Measurements from ENCODE around the gene LIMS2.

DNA sequence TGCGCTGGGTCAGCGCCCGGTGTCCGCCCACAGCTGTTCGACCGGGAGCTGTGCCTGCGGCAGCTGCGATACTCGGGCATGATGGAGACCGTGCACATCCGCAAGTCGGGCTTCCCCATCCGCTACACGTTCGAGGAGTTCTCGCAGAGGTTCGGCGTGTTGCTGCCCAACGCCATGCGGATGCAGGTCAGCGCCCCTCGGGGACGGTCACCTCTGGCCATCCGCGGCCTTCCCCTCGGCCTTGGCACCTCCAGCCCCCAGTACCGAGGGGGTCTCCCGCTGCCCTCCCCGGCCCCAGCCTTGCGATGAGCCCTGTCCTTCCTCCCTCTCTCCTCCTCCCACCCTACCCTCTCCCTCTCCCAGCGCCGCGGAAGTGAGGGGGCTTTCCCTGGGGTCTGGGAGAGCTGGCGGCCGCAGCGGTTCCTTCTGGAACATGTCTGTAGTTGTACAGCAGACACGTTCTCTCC is 82.5 kb downstream of the LIMS2 start:
- TF ChIP-seq EZH2phosphoT487 (IDR thresholded peaks at IDR 0.05; ENCODE audit: borderline replicate concordance, low read depth, low read length), result no peak
- TF ChIP-seq, protein P1, sequence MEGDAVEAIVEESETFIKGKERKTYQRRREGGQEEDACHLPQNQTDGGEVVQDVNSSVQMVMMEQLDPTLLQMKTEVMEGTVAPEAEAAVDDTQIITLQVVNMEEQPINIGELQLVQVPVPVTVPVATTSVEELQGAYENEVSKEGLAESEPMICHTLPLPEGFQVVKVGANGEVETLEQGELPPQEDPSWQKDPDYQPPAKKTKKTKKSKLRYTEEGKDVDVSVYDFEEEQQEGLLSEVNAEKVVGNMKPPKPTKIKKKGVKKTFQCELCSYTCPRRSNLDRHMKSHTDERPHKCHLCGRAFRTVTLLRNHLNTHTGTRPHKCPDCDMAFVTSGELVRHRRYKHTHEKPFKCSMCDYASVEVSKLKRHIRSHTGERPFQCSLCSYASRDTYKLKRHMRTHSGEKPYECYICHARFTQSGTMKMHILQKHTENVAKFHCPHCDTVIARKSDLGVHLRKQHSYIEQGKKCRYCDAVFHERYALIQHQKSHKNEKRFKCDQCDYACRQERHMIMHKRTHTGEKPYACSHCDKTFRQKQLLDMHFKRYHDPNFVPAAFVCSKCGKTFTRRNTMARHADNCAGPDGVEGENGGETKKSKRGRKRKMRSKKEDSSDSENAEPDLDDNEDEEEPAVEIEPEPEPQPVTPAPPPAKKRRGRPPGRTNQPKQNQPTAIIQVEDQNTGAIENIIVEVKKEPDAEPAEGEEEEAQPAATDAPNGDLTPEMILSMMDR (conservative IDR thresholded peaks at IDR 0.05; ENCODE audit: low read length), result no peak
